ENCODE data around the gene CHPF. TPM values are rescaled to one million over a fixed set of nuclear protein-coding genes. Genes with fewer than 3 reads are reported as not detected.
A peak's percentile ranks its signal among the peaks of the same experiment; 100 is the strongest.

The CHPF gene
- total RNA-seq, 1 donor from 2014 or later: 151 TPM

DNA sequence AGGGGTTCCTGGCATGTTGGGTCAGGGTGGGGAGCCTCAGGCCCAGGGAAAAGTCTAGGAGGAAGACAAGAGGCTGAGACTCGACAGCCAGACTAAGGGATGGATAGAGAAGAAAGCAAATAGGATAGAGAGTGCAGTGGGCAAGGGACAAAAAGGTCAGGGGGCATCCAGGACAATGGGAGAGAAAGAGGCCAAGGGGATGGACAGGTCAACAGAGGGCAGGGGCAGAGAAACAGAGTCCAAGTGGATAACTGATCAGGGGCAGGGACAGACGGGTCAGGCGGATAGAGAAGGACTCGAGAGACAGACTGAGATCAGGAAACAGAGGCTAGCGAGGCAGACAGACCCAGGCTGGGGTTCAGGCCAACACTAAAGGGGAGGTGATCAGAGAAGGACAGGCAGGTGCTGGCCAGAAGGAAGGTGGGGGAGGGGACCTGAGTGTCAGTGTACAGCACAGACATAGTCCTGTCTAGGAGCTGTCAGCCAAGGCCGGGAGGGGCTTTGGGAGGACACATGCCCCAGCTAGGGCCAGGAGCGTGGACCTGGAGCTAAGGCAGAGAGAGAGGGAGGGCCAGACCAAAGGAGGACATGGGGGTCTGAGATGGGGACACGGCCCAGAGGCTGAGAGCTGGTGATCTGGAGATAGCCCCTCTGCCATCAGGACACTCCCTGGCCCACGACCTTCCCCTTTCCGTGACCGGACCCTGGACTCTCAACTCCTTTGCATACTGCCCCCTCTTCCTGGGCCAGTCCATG, 17.1 kb downstream of the CHPF start:
- H3K4me3 Mint-ChIP-seq (ENCODE audit: unreplicated experiment): peak overlapping the region; percentile 67
- H3K4me2 ChIP-seq (ENCODE audit: low read length): no peak overlapping the region
- DNase-seq (ENCODE audit: low read depth) (no peak), FAIRE-seq (no peak)
- no peaks in the 10 kb centered on the region for H3K9me3 Mint-ChIP-seq (ENCODE audit: unreplicated experiment)
- H3K9me3 ChIP-seq (ENCODE audit: insufficient read depth, low read depth, low read length): no peaks in the 10 kb centered on the region
- no peak overlapping the region for H3K27ac ChIP-seq (ENCODE audit: low read depth, low read length)
- H3K27ac Mint-ChIP-seq (ENCODE audit: unreplicated experiment): peak overlapping the region; percentile 77
- H3K9ac ChIP-seq (ENCODE audit: low read length): no peak overlapping the region
- H3K4me3 ChIP-seq (ENCODE audit: insufficient read depth, low read depth, low read length): no peak overlapping the region
- peaks cover 60% of the 10 kb centered on the region for H3K27me3 Mint-ChIP-seq (ENCODE audit: low read depth, unreplicated experiment)
- H3K36me3 ChIP-seq (ENCODE audit: insufficient read depth, low read length): no peaks in the 10 kb centered on the region
- no peak overlapping the region for H2AFZ ChIP-seq (ENCODE audit: low read depth, low read length)
- TF ChIP-seq CTCF (IDR thresholded peaks at IDR 0.05; ENCODE audit: insufficient read depth, low read depth, low read length): no peak
- no peak for TF ChIP-seq EZH2 (IDR thresholded peaks at IDR 0.05; ENCODE audit: insufficient read depth, low read length)
- no peaks in the 10 kb centered on the region for H3K79me2 ChIP-seq (ENCODE audit: insufficient read depth, low read length)
- H3K27me3 ChIP-seq (ENCODE audit: insufficient read depth, low read length): peaks cover 17% of the 10 kb centered on the region
- peaks cover 23% of the 10 kb centered on the region for H3K4me1 ChIP-seq (ENCODE audit: insufficient read depth, low read length)
- H4K20me1 ChIP-seq (ENCODE audit: insufficient read depth, low read length): no peaks in the 10 kb centered on the region
- no peaks in the 10 kb centered on the region for H3K36me3 Mint-ChIP-seq (ENCODE audit: low read depth, unreplicated experiment)
- H3K4me1 Mint-ChIP-seq (ENCODE audit: low read depth, unreplicated experiment): peaks cover 15% of the 10 kb centered on the region

- Histone ChIP-seq H3K79me2 (ENCODE audit: insufficient read depth, low read length) (no peaks in the 10 kb centered on the region), H3K9me3 (ENCODE audit: insufficient read depth, low read depth, low read length) (no peaks in the 10 kb centered on the region), H3K4me2 (ENCODE audit: low read length) (no peak overlapping the region), H3K4me1 (ENCODE audit: insufficient read depth, low read length) (peaks cover 30% of the 10 kb centered on the region), H3K36me3 (ENCODE audit: insufficient read depth, low read length) (no peaks in the 10 kb centered on the region), H3K4me3 (ENCODE audit: insufficient read depth, low read depth, low read length) (no peak overlapping the region), H3K27me3 (ENCODE audit: insufficient read depth, low read length) (peaks cover 17% of the 10 kb centered on the region), H3K27ac (ENCODE audit: low read depth, low read length) (no peak overlapping the region), H4K20me1 (ENCODE audit: insufficient read depth, low read length) (no peaks in the 10 kb centered on the region), H2AFZ (ENCODE audit: low read depth, low read length) (no peak overlapping the region), H3K9ac (ENCODE audit: low read length) (no peak overlapping the region)
- no peaks in the 10 kb centered on the region for H3K36me3 Mint-ChIP-seq (ENCODE audit: low read depth, unreplicated experiment)
- TF ChIP-seq CTCF (IDR thresholded peaks at IDR 0.05; ENCODE audit: insufficient read depth, low read depth, low read length): no peak
- no peak for TF ChIP-seq EZH2 (IDR thresholded peaks at IDR 0.05; ENCODE audit: insufficient read depth, low read length)
- peaks cover 22% of the 10 kb centered on the region for H3K4me1 Mint-ChIP-seq (ENCODE audit: low read depth, unreplicated experiment)
- peak overlapping the region; percentile 67 for H3K4me3 Mint-ChIP-seq (ENCODE audit: unreplicated experiment)
- no peak for DNase-seq (ENCODE audit: low read depth)
- no peak for FAIRE-seq
- peaks cover 54% of the 10 kb centered on the region for H3K27me3 Mint-ChIP-seq (ENCODE audit: low read depth, unreplicated experiment)
- no peak overlapping the region for H3K27ac Mint-ChIP-seq (ENCODE audit: unreplicated experiment)
- no peaks in the 10 kb centered on the region for H3K9me3 Mint-ChIP-seq (ENCODE audit: unreplicated experiment)
Measured at GRCh38 chr2:219525533-219526232, 17.9 kb downstream of the CHPF start.

Measured in astrocyte (in vitro differentiated cells and primary cell).